HCT116 (cell line): ENCODE measurements around the gene RBMS1.

Experiments used
- CEBPB ChIP-seq: IDR thresholded peaks from 2 replicates; pipeline ENCODE4 v1.6.1; 2012; ENCODE audit warnings: low read depth
- CTCF ChIP-seq, 3 experiments: fragments of 200-600 bp in 1 of 3; sonication (generic) in 1 of 3; IDR thresholded peaks in 2 of 3; conservative IDR thresholded peaks in 1 of 3; 2 replicates each; pipeline ENCODE4 v1.5.1; 2012 to 2017; ENCODE audit warnings: low read depth in 2 of 3, low read length in 2 of 3, antibody characterized with exemption in 1 of 3, borderline replicate concordance in 1 of 3, control low read depth in 1 of 3, mild to moderate bottlenecking in 1 of 3, mixed read lengths in 1 of 3, mixed run types in 1 of 3, moderate library complexity in 1 of 3; ENCODE audit not compliant: insufficient read depth in 1 of 3
- EGR1 ChIP-seq: IDR thresholded peaks from 2 replicates; pipeline ENCODE4 v1.6.1; 2012; ENCODE audit warnings: low read depth
- EZH2 ChIP-seq: fragments of 200-600 bp; sonication (generic); IDR thresholded peaks from 2 replicates; pipeline ENCODE4 v1.6.1; 2017; ENCODE audit warnings: antibody characterized with exemption, mixed run types
- JUND ChIP-seq: IDR thresholded peaks from 2 replicates; pipeline ENCODE4 v1.6.1; 2012
- MAX ChIP-seq: IDR thresholded peaks from 2 replicates; pipeline ENCODE4 v1.6.1; 2012
- POLR2A ChIP-seq: IDR thresholded peaks from 2 replicates; pipeline ENCODE4 v1.7.0; 2011; ENCODE audit warnings: borderline replicate concordance; ENCODE audit not compliant: insufficient read depth, insufficient read length; ENCODE audit errors: extremely low read depth
- POLR2AphosphoS5 ChIP-seq: IDR thresholded peaks from 2 replicates; pipeline ENCODE4 v1.6.1; 2011; ENCODE audit warnings: mild to moderate bottlenecking, low read depth, low read length, moderate library complexity
- RAD21 ChIP-seq: IDR thresholded peaks from 2 replicates; pipeline ENCODE4 v1.6.1; 2012; ENCODE audit warnings: low read depth, mild to moderate bottlenecking
- REST ChIP-seq: IDR thresholded peaks from 2 replicates; pipeline ENCODE4 v1.6.1; 2012; ENCODE audit warnings: low read depth
- YY1 ChIP-seq: IDR thresholded peaks from 2 replicates; pipeline ENCODE4 v1.6.1; 2011; ENCODE audit warnings: low read length, low read depth, moderate library complexity, mild to moderate bottlenecking; ENCODE audit not compliant: insufficient replicate concordance; ENCODE audit errors: extremely low read depth
- ZNF274 ChIP-seq: fragments of 200-500 bp; sonication (Bioruptor generic); IDR thresholded peaks from 2 replicates; pipeline ENCODE4 v1.6.1; 2014; ENCODE audit warnings: mild to moderate bottlenecking, low read depth, low read length, inconsistent platforms
- TF ChIP-seq, protein P1 (sequence below): IDR thresholded peaks from 2 replicates; pipeline ENCODE4 v1.6.1; 2012

- TF ChIP-seq POLR2AphosphoS5 (no peak), CTCF (IDR thresholded peaks at IDR 0.05 in 2 of 3, conservative IDR thresholded peaks at IDR 0.05 in 1 of 3; ENCODE audit: borderline replicate concordance in 1 of 3, insufficient read depth in 1 of 3, low read depth in 2 of 3, low read length in 2 of 3) (no peak), POLR2A (no peak), JUND (no peak), EZH2 (no peak), MAX (no peak), REST (no peak), RAD21 (no peak), ZNF274 (no peak), EGR1 (no peak), CEBPB (no peak), YY1 (no peak)
- TF ChIP-seq, protein P1, sequence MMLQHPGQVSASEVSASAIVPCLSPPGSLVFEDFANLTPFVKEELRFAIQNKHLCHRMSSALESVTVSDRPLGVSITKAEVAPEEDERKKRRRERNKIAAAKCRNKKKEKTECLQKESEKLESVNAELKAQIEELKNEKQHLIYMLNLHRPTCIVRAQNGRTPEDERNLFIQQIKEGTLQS, result no peak
Observed at GRCh38 chr2:160510617-160511016, 17.0 kb upstream of the RBMS1 start.
